ENCODE measurements around the gene ARFRP1.
A peak's percentile ranks its signal among the peaks of the same experiment; 100 is the strongest.
"Not testable (repeated sequence)": the region's sequence is repeated elsewhere in the genome, so short reads cannot be mapped to it uniquely, and the experiment has no call there.

Gene ARFRP1

GRCh38 chr20:63675681-63676368 lies 32.0 kb downstream of the ARFRP1 start:
- no peak for DNase-seq (ENCODE audit: low read depth)

- no peak for DNase-seq (ENCODE audit: low read depth)
Measured at GRCh38 chr20:63673951-63674350, 33.8 kb downstream of the ARFRP1 start.

GRCh38 chr20:63672666-63673065 lies 35.1 kb downstream of the ARFRP1 start:
- no peak for DNase-seq (ENCODE audit: low read depth)

- DNase-seq (ENCODE audit: low read depth): not testable (repeated sequence)
Measured at GRCh38 chr20:63671695-63672094, 36.1 kb downstream of the ARFRP1 start.

GRCh38 chr20:63668351-63668750 lies 39.4 kb downstream of the ARFRP1 start:
- DNase-seq (ENCODE audit: low read depth): no peak

DNA sequence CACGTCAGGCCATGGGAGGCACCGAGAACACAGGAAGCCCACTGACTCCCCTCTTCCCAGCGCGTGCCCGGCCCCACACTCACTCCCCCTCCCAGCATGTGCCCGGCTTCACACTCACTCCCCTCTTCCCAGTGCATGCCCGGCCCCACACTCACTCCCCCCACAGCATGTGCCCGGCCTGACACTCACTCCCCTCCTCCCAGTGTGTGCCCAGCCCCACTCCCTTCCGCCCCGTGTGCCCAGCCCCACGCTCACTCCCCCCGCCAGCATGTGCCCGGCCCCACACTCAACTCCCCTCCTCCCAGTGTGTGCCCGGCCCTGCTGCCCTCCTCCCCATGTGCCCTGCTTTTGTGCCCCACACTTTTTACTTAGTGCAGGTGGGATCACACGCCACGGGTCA lies 39.9 kb downstream of the ARFRP1 start:
- DNase-seq (ENCODE audit: low read depth): no peak

- no peak for DNase-seq (ENCODE audit: low read depth)
Measured at GRCh38 chr20:63665708-63666107, 42.1 kb downstream of the ARFRP1 start.

DNA sequence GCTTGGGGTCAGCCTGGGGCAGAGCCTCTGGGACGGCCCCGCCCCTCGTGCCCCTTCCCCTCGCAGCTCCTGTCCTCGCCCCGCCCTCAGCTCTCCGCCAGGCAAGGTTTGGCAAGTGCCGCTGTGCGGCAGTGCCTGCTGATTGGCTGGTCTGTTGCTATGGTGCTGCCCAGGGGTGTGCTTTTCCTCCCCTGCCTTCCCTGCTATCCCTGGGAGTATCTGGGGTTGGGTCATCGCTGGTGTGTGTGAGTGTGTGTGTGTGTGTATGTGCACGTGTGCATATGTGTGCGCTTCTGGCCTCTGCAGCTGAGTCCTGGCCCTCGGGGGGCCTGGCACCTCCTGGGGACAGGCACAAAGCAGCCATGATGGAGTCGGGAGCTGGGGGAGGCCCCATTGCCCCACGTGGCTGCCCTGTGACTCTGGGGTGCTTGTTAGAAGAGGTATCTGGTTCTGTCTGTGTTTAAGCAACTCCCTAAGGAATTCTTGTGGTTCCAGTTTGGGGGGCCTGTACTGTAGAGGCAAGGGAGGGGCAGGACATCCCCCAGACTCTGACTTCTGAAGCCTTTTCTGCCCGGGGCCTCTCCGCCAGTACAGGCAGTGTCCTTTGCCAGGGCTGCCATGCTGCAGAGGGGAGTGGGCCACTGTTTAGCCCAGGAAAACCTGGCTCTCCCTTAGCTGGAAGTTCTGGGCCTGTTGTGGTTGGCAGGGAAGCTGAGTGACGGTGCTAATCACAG lies 42.7 kb downstream of the ARFRP1 start:
- DNase-seq (ENCODE audit: low read depth): no peak

DNA sequence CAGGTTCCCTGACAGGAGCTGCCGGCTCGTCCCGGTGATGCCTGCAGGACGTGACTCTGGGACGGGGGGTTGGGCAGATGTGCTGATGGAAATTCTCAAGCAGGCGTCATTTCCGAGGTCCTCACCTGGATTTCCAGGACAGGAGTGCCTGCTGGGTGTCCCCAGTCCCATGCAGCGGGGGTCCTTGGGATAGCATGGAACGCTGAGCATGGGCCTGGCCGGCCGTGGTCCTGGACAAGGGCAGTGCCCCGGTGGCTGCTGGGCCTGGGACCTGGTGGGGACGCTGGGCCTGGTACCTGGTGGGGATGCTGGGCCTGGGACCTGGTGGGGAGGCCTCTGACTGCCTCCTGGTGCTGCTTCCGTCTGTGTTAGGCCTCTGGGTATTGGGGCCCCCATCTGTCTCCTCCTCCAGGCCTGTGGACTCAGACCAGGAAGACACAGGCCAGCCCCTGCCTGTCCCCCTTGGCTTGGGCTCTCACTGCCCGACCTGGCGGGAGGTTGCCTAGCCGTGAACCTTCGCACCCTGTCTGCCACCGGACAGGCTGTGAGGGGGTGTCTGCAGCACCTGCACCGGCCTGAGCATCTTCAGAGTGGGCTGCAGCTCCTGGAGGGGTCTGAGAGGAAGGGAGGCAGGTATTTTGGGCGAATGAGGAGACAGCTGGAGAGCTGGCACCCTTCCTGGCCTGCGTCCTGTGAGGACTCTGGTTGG lies 43.5 kb downstream of the ARFRP1 start:
- no peak for DNase-seq (ENCODE audit: low read depth)

- DNase-seq (ENCODE audit: low read depth): no peak
Measured at GRCh38 chr20:63663332-63664066, 44.3 kb downstream of the ARFRP1 start.

DNA sequence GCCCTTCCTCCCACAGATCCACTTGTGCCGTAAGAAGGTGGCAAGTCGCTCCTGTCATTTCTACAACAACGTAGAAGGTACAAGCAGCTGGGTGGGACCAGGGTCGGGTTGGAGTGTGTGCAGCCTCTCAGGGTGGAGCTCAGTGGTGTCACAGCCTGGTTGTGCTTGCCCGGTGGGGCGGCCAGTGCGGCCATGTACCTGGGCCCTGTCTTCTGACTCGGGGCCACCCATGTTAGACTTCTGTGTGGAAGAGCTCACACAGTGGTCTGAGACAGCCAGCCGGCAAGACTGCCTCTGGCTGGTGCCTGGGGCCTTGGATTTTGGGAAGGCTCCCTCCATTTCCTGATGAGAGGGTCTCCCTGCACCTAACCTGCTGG lies 45.0 kb downstream of the ARFRP1 start:
- DNase-seq (ENCODE audit: low read depth): no peak

- DNase-seq (ENCODE audit: low read depth): no peak
Measured at GRCh38 chr20:63661959-63662812, 45.6 kb downstream of the ARFRP1 start.

DNA sequence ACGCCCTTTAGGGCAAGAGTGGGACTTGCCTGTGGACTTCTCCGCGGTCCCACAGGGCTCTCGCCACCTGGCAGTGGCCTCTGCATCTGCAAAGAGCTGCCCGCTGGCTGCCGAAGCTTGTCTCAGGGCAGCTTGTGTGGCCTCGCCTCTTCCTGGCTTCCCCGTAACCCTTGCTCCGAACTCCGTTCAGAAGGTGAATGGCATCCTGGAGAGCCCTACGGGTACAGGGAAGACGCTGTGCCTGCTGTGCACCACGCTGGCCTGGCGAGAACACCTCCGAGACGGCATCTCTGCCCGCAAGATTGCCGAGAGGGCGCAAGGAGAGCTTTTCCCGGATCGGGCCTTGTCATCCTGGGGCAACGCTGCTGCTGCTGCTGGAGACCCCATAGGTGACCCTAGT lies 46.7 kb downstream of the ARFRP1 start:
- DNase-seq (ENCODE audit: low read depth): no peak

GRCh38 chr20:63660622-63661021 lies 47.2 kb downstream of the ARFRP1 start:
- no peak for DNase-seq (ENCODE audit: low read depth)

DNA sequence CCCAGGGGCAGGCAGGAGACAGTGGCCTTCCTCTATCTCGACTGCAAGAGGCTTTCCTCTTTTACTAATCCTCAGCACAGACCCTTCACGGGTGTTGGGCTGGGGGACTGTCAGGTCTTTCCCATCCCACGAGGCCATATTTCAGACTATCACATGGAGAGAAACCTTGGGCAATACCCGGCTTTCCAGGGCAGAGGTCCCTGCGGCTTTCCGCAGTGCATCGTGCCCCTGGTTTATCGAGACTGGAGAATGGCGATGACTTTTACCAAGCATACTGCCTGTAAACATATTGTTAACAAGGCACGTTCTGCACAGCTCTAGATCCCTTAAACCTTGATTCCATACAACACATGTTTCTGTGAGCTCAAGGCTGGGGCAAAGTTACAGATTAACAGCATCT lies 47.6 kb downstream of the ARFRP1 start:
- DNase-seq (ENCODE audit: low read depth): not testable (repeated sequence)

DNA sequence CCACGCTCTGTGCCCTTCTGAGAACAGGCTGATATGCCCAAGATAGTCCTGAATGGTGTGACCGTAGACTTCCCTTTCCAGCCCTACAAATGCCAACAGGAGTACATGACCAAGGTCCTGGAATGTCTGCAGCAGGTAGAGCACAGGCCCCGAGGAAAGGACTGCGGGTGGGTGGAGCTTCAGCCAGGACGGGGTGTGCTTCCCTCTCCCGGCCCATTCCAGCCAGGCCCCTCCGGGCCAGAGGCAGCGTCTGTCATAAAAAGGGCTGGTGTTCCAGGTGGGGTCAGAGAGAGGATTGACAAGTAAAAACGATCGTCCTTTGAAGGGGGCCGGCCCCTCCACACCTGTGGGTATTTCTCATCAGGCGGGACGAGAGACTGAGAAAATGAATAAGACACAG lies 48.4 kb downstream of the ARFRP1 start:
- no peak for DNase-seq (ENCODE audit: low read depth)

GRCh38 chr20:63658749-63659187 lies 49.0 kb downstream of the ARFRP1 start:
- DNase-seq (ENCODE audit: low read depth): no peak

GRCh38 chr20:63657937-63658748 lies 49.6 kb downstream of the ARFRP1 start, which contains the start of gene RTEL1:
TSS of gene RTEL1 (plus strand) at chr20:63658312. CDS start at chr20:63659403, 1,091 bp downstream.
- DNase-seq (ENCODE audit: low read depth): peak; percentile 84

GRCh38 chr20:63657260-63657936 lies 50.4 kb downstream of the ARFRP1 start:
- DNase-seq (ENCODE audit: low read depth): no peak

DNA sequence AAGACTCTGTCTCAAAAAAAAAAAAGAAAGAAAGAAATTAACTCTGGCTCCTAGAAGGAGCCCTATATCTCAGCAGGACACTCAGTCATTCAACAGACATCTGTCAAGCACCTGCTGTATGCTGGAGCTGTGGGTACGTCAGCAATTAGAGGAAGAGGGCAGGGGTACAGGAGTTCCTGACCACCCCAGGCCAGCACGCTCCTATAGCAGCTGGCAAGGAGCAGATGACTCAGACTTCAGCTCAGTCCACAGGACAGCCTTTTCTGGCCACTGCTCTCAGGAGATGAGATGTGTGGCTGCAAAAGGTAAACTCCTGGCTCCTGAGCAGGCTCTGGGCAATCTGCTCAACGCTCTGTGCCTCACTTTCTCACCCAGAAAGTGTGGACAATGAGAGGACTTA lies 51.3 kb downstream of the ARFRP1 start:
- DNase-seq (ENCODE audit: low read depth): no peak
